Kidney tubule cell (primary cell): ENCODE results near the gene ZMYND11.

ENCODE experiments used
- DNase-seq: peaks from one replicate; pipeline ENCODE4 v3.0.0-alpha.2; 2018; ENCODE audit warnings: low spot score

Gene ZMYND11

GRCh38 chr10:191703-192518 lies 56.7 kb downstream of the ZMYND11 start:
- no peak for DNase-seq

GRCh38 chr10:194281-194680 lies 59.0 kb downstream of the ZMYND11 start:
- DNase-seq, result no peak

- DNase-seq, result no peak
These were observed 65.2 kb downstream of the ZMYND11 start for GRCh38 chr10:200405-200804.

- no peak for DNase-seq
These were observed 66.1 kb downstream of the ZMYND11 start for GRCh38 chr10:201328-201771.

GRCh38 chr10:208616-209015 lies 73.4 kb downstream of the ZMYND11 start:
- no peak for DNase-seq

GRCh38 chr10:209357-209756 lies 74.1 kb downstream of the ZMYND11 start:
- DNase-seq, result no peak

- no peak for DNase-seq
These were observed 75.0 kb downstream of the ZMYND11 start for GRCh38 chr10:210297-210696.

- no peak for DNase-seq
These were observed 80.2 kb downstream of the ZMYND11 start for GRCh38 chr10:215444-215843.

GRCh38 chr10:218798-219197 lies 83.5 kb downstream of the ZMYND11 start:
- DNase-seq, result no peak

GRCh38 chr10:219731-220472 lies 84.6 kb downstream of the ZMYND11 start:
- no peak for DNase-seq

GRCh38 chr10:224571-224970 lies 89.3 kb downstream of the ZMYND11 start:
- DNase-seq, result no peak

GRCh38 chr10:226018-226417 lies 90.8 kb downstream of the ZMYND11 start:
- no peak for DNase-seq

- DNase-seq, result no peak
These were observed 91.8 kb downstream of the ZMYND11 start for GRCh38 chr10:227014-227413.

- DNase-seq, result no peak
These were observed 93.1 kb downstream of the ZMYND11 start for GRCh38 chr10:228366-228765.

GRCh38 chr10:230758-231157 lies 95.5 kb downstream of the ZMYND11 start:
- peak; percentile 1 for DNase-seq

- DNase-seq, result no peak
These were observed 96.8 kb downstream of the ZMYND11 start for GRCh38 chr10:232061-232460.

- DNase-seq, result no peak
These were observed 97.6 kb downstream of the ZMYND11 start for GRCh38 chr10:232878-233277.

- peak; percentile 1 for DNase-seq
These were observed 99.6 kb downstream of the ZMYND11 start for GRCh38 chr10:234708-235406.

- DNase-seq, result no peak
These were observed 100.7 kb downstream of the ZMYND11 start for GRCh38 chr10:235915-236314.

GRCh38 chr10:239109-239508 lies 103.9 kb downstream of the ZMYND11 start:
- DNase-seq, result peak; percentile 26

- no peak for DNase-seq
These were observed 106.2 kb downstream of the ZMYND11 start for GRCh38 chr10:241451-241850.

GRCh38 chr10:241966-242643 lies 106.8 kb downstream of the ZMYND11 start:
- DNase-seq, result no peak
